Bronchial epithelial cell (primary cell): ENCODE results near the gene SLC39A11. TPM values are rescaled to one million over a fixed set of nuclear protein-coding genes. Genes with fewer than 3 reads are reported as not detected.

Experiments used
- DNase-seq: peaks from one replicate; pipeline ENCODE4 v3.0.0-alpha.2; 2010; ENCODE audit warnings: low read depth
- FAIRE-seq: peaks from 2 replicates; lab custom pipeline; 2011; peaks lifted over from hg19 to GRCh38; lab: Jason Lieb, UNC
- H3K27me3 ChIP-seq: 2 replicates; pipeline ENCODE4 v1.5.1; 2011; ENCODE audit warnings: low read length; ENCODE audit not compliant: control insufficient read depth, insufficient read depth
- H3K36me3 ChIP-seq: 2 replicates; pipeline ENCODE4 v1.5.1; 2011; ENCODE audit warnings: low read length; ENCODE audit not compliant: control insufficient read depth, insufficient read depth
- H3K4me3 ChIP-seq: 2 replicates; pipeline ENCODE4 v1.5.1; 2011; ENCODE audit warnings: mild to moderate bottlenecking, low read depth, low read length, control low read depth
- CTCF ChIP-seq: IDR thresholded peaks from 2 replicates; pipeline ENCODE4 v1.5.1; 2011; ENCODE audit warnings: mild to moderate bottlenecking, moderate library complexity, low read length, control low read depth, inconsistent platforms; ENCODE audit not compliant: insufficient read depth, severe bottlenecking
- total RNA-seq: library from RNA; depleted of rRNA; stranded (reverse); fragments of >200 nt; gene quantifications from 2 replicates; pipeline ENCODE4 v1.2.1, GENCODE V29; 2014

SLC39A11 gene
- total RNA-seq, 1 donor from 2014 or later: 23.4 TPM

GRCh38 chr17:72597354-72598087, 495.0 kb downstream of the SLC39A11 start:
- Histone ChIP-seq H3K4me3 (no peak overlapping the region), H3K36me3 (no peaks in the 10 kb centered on the region), H3K27me3 (no peaks in the 10 kb centered on the region)
- no peak for FAIRE-seq
- no peak for DNase-seq
- TF ChIP-seq CTCF: no peak

Other genes with a start within 250 kb of the SLC39A11 start
- not detected in 2 replicates for gene SSTR2, start 72.3 kb upstream of the SLC39A11 start, total RNA-seq
- gene COG1, start 100.4 kb upstream of the SLC39A11 start, total RNA-seq: 7.9 and 12.9 TPM in 2 replicates
- gene CPSF4L, start 169.2 kb upstream of the SLC39A11 start, total RNA-seq: not detected in 2 replicates
- gene CDC42EP4, start 219.3 kb upstream of the SLC39A11 start, total RNA-seq: 16.8 and 29.3 TPM in 2 replicates